ENCODE results near the gene GLYR1.
A peak's percentile ranks its signal among the peaks of the same experiment; 100 is the strongest.

GLYR1 gene

GRCh38 chr16:4787068-4787467, 60.0 kb downstream of the GLYR1 start:
- Histone ChIP-seq H3K9me3 (ENCODE audit: control insufficient read depth, insufficient read depth, low read depth, low read length) (no peaks in the 10 kb centered on the region), H3K4me1 (ENCODE audit: control insufficient read depth, insufficient read depth, low read length) (no peaks in the 10 kb centered on the region), H3K4me3 (ENCODE audit: low read depth, low read length) (no peak overlapping the region), H3K27ac (ENCODE audit: extremely low read depth, low read depth, low read length) (no peak overlapping the region), H3K36me3 (ENCODE audit: control insufficient read depth in 2 of 2, insufficient read depth in 1 of 2, low read length in 2 of 2) (no peaks in the 10 kb centered on the region)
- TF ChIP-seq YY1 (tag by site-specific recombination; IDR thresholded peaks at IDR 0.05) = no peak
- TF ChIP-seq ZNF311 (tag by site-specific recombination; IDR thresholded peaks at IDR 0.05; ENCODE audit: borderline replicate concordance) = no peak
- no peak for TF ChIP-seq IKZF3 (tag by site-specific recombination; IDR thresholded peaks at IDR 0.05)
- no peak for TF ChIP-seq INSM2 (tag by site-specific recombination; IDR thresholded peaks at IDR 0.05)
- no peak for TF ChIP-seq ZNF148 (tag by site-specific recombination; IDR thresholded peaks at IDR 0.05; ENCODE audit: borderline replicate concordance)
- no peak for TF ChIP-seq HOXD13 (CRISPR knock-in tag; IDR thresholded peaks at IDR 0.05; ENCODE audit: borderline replicate concordance)
- no peak for TF ChIP-seq TRIM28 (IDR thresholded peaks at IDR 0.05; ENCODE audit: borderline replicate concordance, low read length)
- no peak for TF ChIP-seq ZNF629 (tag by site-specific recombination; IDR thresholded peaks at IDR 0.05)
- TF ChIP-seq ELK4 (IDR thresholded peaks at IDR 0.05; ENCODE audit: borderline replicate concordance, low read depth, low read length) = no peak
- TF ChIP-seq ZNF404 (tag by site-specific recombination; IDR thresholded peaks at IDR 0.05) = no peak
- no peak for TF ChIP-seq BCL11A (tag by site-specific recombination; IDR thresholded peaks at IDR 0.05; ENCODE audit: low read depth)
- TF ChIP-seq ZNF174 (tag by site-specific recombination; IDR thresholded peaks at IDR 0.05) = no peak
- TF ChIP-seq ZNF362 (tag by site-specific recombination; IDR thresholded peaks at IDR 0.05) = no peak
- TF ChIP-seq KLF7 (tag by site-specific recombination; IDR thresholded peaks at IDR 0.05; ENCODE audit: borderline replicate concordance) = no peak
- TF ChIP-seq ZNF660 (tag by site-specific recombination; IDR thresholded peaks at IDR 0.05) = no peak
- ChIA-PET CTCF (no interaction called here), POLR2A (interaction anchor here (3.3 kb wide), 1 partner anchor 15 kb away, joined by 19 read pairs; the partner anchor contains the start of gene ROGDI)

GRCh38 chr16:4785758-4786433, 61.2 kb downstream of the GLYR1 start:
- Histone ChIP-seq H3K4me3 (ENCODE audit: low read depth, low read length) (no peak overlapping the region), H3K4me1 (ENCODE audit: control insufficient read depth, insufficient read depth, low read length) (no peaks in the 10 kb centered on the region)
- POLR2A ChIA-PET = no interaction called here

More at GRCh38 chr16:4785758-4786433, 61.2 kb downstream of the GLYR1 start:
- Histone ChIP-seq H3K36me3 (ENCODE audit: control insufficient read depth in 2 of 2, insufficient read depth in 1 of 2, low read length in 2 of 2) (no peaks in the 10 kb centered on the region), H3K9me3 (ENCODE audit: control insufficient read depth, insufficient read depth, low read depth, low read length) (no peaks in the 10 kb centered on the region), H3K27ac (ENCODE audit: extremely low read depth, low read depth, low read length) (no peak overlapping the region)
- CTCF ChIA-PET = no interaction called here
- no peak for TF ChIP-seq HOXC10 (CRISPR knock-in tag; IDR thresholded peaks at IDR 0.05)
- TF ChIP-seq KLF1 (tag by site-specific recombination; IDR thresholded peaks at IDR 0.05) = peak; percentile 97
